NCI-H2081 (cell line): Measurements from ENCODE around the gene IFT52.
"Not testable (repeated sequence)": the region's sequence is repeated elsewhere in the genome, so short reads cannot be mapped to it uniquely, and the experiment has no call there.

Experiments
- DNase-seq, 2 experiments: peaks; one replicate each; lab custom pipeline; 2025; lab: John Stamatoyannopoulos, UW

Gene IFT52

DNA sequence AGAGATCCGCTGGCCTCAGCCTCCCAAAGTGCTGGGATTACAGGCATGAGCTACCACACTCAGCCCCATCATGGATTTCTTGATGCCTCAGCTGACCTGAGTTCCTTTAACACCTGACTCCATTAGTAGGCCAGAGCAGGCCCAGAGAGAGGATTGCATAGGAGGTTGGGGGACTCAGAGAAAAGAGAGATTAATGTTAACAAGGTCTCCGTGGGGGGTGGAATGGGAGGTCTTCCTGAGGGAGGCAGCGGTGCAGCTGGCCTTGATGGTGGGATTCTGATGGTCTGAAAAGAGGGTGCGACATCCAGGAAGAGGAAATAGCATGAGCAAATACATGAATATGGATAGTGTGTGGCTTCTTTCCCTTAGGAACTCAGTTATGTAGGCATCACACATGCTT, 22.0 kb upstream of the IFT52 start:
- DNase-seq, result no peak

GRCh38 chr20:43569282-43569681, 21.5 kb upstream of the IFT52 start:
- no peak for DNase-seq

GRCh38 chr20:43570496-43570895, 20.2 kb upstream of the IFT52 start:
- no peak for DNase-seq

DNA sequence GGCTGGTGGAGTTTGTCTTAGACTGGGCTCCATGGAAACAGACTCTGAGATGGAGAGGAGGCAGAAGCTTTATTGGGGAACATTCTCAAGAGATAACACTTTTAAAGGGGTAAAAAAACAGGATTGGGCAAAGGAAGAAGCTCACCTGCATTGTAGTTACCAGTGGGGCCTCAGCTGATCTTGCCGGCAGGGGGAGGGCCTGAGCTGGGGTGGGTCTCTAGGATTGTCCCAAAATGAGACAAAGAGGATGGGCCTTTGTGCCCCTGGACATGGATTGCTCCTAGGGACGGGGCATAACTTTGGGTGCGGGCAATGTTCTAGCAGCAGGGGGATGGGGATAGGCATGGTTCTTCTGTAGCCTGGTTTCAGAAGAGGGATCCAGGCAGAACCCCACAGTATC, 19.4 kb upstream of the IFT52 start:
- DNase-seq, result no peak

DNA sequence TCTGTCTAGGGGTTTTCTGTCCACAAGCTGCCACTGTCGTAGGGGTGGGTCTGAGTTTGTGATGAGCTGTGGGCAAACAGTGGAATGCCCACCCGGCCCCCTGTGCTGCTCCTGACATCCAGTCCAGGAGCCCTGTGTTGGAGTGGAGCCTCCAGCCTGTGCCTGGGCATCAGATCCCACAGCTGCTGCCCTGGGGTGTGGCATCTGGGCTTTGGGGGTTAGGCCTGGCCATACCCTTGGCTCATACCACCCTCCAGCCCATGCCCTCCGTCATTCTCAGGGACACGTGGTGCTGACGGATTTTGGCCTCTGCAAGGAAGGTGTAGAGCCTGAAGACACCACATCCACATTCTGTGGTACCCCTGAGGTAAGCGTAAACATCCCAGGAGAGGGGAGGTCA, 19.0 kb upstream of the IFT52 start:
- DNase-seq, result no peak

DNA sequence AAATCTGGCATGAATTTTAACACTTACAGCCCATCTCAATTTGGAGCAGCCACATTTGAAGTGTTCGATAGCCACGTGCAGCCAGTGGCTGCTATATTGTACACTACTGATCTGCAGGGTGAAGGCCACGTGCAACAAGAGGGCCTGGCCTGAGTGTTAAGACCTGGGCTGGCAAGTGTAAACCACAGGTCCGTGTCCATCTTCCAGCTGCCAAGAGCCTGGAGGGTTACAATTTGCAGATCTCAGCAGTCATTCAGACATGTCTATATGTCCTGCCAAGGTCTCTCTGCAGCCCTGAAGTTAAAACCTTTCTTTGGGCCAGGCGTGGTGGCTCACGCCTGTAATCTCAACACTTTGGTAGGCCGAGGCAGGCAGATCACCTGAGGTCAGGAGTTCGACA, 17.8 kb upstream of the IFT52 start:
- DNase-seq, result no peak

DNA sequence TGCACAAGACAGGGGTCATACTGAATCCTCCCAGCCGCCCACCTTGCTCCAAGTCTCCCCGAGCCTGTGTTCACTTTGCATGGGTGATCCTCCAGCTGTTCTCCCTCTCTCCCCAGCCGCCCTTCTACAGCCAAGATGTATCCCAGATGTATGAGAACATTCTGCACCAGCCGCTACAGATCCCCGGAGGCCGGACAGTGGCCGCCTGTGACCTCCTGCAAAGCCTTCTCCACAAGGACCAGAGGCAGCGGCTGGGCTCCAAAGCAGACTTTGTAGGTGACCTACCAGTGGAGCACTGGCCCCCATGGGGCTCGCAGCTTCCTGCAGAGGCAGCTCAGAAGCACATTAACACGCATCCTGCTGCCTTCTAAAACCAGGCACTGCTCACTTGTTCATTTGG, 14.6 kb upstream of the IFT52 start:
- DNase-seq, result no peak

GRCh38 chr20:43579861-43580793, 10.6 kb upstream of the IFT52 start:
- DNase-seq, result no peak

DNA sequence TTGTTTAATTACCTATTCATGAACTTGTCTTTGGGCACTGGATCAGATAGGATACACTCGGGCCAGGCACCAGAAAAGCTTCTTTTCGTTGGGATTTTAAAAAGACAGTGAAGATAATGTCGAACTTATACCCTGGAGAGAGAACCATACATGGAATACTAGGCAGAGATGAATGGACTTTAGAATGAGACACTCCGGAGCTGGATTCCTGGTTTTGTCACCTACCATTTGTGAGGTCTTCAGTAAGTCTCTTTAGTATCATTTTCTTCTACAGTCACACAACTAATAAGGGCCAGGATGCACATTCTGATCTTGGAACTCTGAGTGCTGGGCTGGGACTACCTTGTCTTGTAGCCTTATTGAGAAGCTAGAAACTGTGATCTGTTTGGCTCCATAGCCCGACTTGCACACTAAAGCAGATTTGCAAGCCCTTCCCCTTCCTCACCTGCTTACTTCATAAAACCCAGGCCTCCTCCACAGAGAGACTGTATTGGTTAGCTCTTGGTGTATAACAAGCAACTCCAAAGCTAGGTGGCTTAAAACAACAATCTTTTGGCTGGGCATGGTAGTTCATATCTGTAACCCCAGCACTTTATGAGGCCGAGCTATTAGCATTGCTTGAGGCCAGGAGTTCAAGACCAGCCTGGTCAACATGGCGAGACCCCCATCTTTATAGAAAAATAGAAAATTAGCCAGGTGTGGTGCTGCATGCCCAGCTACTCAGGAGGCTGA, 7.4 kb upstream of the IFT52 start:
- no peak for DNase-seq

DNA sequence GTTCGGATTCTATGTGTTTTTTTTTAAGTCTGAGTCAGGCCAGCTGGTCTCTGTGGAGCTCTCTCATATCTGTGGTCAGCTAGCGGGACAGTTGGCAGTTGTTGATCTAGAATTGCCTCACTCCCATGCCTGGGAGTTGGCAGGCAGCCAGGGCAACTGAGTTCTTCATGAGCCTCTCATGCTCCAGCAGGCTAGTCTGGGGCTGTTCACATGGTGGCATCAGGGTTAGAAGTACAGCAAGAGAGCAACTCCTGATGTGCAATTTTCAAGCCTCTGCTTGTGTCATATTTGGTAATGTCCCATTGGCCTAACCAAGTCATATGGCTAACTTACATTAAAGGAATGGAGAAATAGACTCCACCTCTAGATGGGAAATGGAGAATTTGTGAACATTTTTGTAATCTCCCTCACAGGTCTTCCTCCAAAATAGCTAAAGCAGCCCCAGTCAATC, 6.7 kb upstream of the IFT52 start:
- no peak for DNase-seq

GRCh38 chr20:43584448-43585136, 6.1 kb upstream of the IFT52 start:
- no peak for DNase-seq

GRCh38 chr20:43586641-43587040, 4.1 kb upstream of the IFT52 start:
- no peak for DNase-seq

GRCh38 chr20:43588526-43588925, 2.2 kb upstream of the IFT52 start:
- DNase-seq, result not testable (repeated sequence)

DNA sequence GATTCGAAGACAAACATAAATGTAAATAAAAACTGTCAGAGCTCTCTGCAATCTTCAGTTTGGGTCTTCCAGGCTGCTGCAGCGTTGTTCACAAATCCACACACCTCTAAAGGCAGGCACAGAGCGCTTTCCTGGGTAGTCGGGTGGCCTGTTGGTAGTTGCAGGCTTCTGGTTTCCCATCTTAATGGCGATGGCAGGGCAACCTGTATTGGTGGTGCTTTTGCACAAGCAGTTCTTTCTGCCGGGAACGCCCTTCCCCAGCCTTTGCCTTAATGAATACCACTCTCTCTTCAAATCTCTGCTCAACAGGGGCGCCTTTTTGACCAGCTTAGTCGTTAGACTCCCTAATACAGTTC, 723 bp upstream of the IFT52 start:
- DNase-seq, result peak in 1 of 2 experiments; percentile 35

GRCh38 chr20:43601960-43602359, 11.2 kb downstream of the IFT52 start:
- DNase-seq, result not testable (repeated sequence)

GRCh38 chr20:43603124-43603523, 12.4 kb downstream of the IFT52 start:
- DNase-seq, result no peak

DNA sequence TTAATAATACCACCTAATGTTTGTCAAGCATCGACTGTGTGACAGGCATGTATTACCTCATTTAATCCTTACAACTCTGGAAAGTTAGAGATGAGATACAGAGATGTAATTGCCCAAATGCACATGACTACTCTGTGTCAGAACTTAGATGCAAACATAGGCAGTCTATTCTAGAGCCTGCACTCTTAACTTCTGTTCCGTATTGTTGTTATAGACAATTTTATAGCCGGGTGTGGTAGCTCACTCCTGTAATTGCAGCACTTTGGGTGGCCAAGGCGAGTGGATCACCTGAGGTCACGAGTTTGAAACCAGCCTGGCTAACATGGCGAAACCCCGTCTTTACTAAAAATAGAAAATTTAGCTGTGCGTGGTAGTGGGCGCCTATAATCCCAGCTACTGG, 15.0 kb downstream of the IFT52 start:
- no peak for DNase-seq

GRCh38 chr20:43607278-43607677, 16.5 kb downstream of the IFT52 start:
- not testable (repeated sequence) for DNase-seq

GRCh38 chr20:43631598-43631997, 40.9 kb downstream of the IFT52 start:
- DNase-seq, result no peak

- no peak for DNase-seq
Observed at GRCh38 chr20:43636429-43636828, 45.7 kb downstream of the IFT52 start.

DNA sequence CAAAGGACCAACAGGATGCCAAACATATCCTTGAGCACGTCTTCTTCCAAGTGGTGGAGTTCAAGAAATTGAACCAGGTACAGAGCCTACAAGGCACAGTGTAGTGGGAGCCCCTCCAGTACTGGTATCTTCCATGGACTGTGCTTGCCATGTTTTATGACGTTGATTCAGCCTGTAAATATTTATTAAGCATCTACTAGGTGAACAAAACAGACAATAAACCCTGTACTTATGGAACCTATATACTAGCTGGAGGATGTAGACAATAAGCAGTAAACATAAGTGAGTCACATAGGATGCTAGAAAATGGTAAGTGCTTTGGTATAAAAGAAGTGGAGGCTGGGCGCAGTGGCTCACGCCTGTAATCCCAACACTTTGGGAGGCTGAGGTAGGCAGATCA, 51.8 kb downstream of the IFT52 start:
- DNase-seq, result no peak

GRCh38 chr20:43650997-43651525, 60.3 kb downstream of the IFT52 start:
- no peak for DNase-seq
